ENCODE results near the gene KANK4. TPM values are rescaled to one million over a fixed set of nuclear protein-coding genes. Genes with fewer than 3 reads are reported as not detected.

The KANK4 gene
- total and polyA plus RNA-seq, 2 experiments from 2014 or later = 0.65 to 4.0 TPM

DNA sequence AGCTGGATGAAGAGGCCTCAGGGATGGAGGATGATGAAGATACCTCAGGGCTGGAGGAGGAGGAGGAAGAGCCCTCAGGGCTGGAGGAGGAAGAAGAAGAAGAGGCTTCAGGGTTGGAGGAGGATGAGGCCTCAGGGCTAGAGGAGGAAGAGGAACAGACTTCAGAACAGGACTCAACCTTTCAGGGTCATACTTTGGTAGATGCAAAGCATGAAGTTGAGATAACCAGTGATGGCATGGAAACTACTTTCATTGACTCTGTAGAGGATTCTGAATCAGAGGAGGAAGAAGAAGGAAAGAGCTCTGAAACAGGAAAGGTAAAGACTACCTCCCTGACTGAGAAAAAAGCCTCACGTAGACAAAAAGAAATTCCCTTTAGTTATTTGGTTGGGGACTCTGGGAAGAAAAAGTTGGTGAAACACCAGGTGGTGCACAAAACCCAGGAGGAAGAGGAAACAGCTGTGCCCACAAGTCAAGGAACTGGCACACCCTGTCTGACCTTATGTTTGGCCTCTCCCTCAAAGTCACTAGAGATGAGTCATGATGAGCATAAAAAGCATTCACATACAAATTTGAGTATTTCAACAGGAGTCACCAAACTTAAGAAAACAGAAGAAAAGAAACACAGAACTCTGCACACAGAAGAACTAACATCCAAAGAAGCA lies 109.2 kb downstream of the KANK4 start:
- TF ChIP-seq, protein P1, sequence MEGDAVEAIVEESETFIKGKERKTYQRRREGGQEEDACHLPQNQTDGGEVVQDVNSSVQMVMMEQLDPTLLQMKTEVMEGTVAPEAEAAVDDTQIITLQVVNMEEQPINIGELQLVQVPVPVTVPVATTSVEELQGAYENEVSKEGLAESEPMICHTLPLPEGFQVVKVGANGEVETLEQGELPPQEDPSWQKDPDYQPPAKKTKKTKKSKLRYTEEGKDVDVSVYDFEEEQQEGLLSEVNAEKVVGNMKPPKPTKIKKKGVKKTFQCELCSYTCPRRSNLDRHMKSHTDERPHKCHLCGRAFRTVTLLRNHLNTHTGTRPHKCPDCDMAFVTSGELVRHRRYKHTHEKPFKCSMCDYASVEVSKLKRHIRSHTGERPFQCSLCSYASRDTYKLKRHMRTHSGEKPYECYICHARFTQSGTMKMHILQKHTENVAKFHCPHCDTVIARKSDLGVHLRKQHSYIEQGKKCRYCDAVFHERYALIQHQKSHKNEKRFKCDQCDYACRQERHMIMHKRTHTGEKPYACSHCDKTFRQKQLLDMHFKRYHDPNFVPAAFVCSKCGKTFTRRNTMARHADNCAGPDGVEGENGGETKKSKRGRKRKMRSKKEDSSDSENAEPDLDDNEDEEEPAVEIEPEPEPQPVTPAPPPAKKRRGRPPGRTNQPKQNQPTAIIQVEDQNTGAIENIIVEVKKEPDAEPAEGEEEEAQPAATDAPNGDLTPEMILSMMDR (IDR thresholded peaks at IDR 0.05; ENCODE audit: low read depth, low read length) = no peak
- Histone ChIP-seq H3K4me1 (ENCODE audit: low read depth) (no peaks in the 10 kb centered on the region), H3K9me3 (ENCODE audit: low read depth) (no peaks in the 10 kb centered on the region), H3K27ac (no peak overlapping the region), H3K36me3 (no peaks in the 10 kb centered on the region), H3K4me3 (no peak overlapping the region), H3K27me3 (no peaks in the 10 kb centered on the region)
- no peak for DNase-seq (ENCODE audit: low read depth in 1 of 2, low spot score in 1 of 2)

DNA sequence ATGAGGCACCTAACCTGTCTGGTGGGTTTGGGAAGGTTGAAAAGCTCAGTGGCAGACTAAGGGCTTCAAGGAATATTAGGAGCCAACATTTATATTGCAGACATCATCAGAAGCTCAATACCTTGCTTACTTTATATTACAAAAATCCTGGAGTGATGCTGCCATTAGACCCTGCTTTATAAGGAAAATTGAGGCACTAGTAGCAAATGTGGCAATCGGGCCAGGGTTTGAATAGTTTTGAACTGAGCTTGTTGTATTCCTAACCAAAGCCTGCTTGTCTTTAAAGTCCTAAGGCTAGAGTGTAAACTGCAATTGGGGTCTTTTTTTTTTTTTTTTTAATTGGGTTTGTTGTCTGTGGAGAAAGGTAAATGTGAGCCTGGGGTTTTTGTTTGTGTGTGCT lies 110.3 kb downstream of the KANK4 start:
- no peaks in the 10 kb centered on the region for H3K4me1 ChIP-seq (ENCODE audit: low read depth)
- TF ChIP-seq, protein P1 (IDR thresholded peaks at IDR 0.05; ENCODE audit: low read depth, low read length) = no peak
- no peaks in the 10 kb centered on the region for H3K9me3 ChIP-seq (ENCODE audit: low read depth)
- H3K27ac ChIP-seq = no peak overlapping the region
- DNase-seq (ENCODE audit: low read depth in 1 of 2, low spot score in 1 of 2) = no peak
- H3K36me3 ChIP-seq = no peaks in the 10 kb centered on the region
- no peaks in the 10 kb centered on the region for H3K27me3 ChIP-seq
- H3K4me3 ChIP-seq = no peak overlapping the region

DNA sequence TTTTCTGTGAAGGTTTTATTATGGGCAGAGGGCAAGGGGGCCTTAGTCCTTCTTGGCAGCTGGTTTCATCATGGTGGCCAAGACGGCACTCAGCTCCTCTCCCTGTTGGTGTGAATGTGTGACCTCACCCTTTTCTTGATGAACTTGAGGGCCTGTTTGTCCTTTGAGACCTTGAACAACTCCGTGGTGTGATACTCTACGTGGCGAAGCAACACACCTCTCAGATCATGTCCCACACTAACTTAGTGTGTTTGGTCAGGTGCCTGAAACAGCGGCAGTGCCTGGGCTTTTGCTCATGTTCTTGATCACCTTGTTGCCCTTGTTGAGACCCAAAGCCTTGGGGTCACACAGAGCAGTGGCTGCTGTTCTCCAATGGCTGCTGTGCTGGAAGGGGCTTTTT lies 111.1 kb downstream of the KANK4 start:
- H3K36me3 ChIP-seq = no peaks in the 10 kb centered on the region
- DNase-seq (ENCODE audit: low read depth in 1 of 2, low spot score in 1 of 2) = no peak
- no peaks in the 10 kb centered on the region for H3K27me3 ChIP-seq
- H3K27ac ChIP-seq = no peak overlapping the region
- H3K4me3 ChIP-seq = no peak overlapping the region
- TF ChIP-seq, protein P1 (IDR thresholded peaks at IDR 0.05; ENCODE audit: low read depth, low read length) = no peak
- no peaks in the 10 kb centered on the region for H3K4me1 ChIP-seq (ENCODE audit: low read depth)
- H3K9me3 ChIP-seq (ENCODE audit: low read depth) = no peaks in the 10 kb centered on the region

DNA sequence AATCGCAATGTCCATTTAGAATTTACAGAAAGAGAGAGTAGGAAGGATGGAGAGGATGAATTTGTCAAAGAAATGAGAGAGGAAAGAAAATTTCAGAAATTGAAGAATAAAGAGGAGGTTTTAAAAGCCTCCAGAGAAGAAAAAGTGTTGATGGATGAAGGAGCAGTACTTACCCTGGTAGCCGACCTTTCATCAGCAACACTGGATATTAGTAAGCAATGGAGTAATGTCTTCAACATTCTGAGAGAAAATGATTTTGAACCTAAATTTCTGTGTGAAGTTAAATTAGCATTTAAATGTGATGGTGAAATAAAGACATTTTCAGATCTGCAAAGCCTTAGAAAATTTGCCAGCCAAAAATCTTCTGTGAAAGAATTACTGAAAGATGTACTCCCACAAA lies 112.0 kb downstream of the KANK4 start:
- no peak for DNase-seq (ENCODE audit: low read depth in 1 of 2, low spot score in 1 of 2)
- Histone ChIP-seq H3K4me3 (no peak overlapping the region), H3K27ac (no peak overlapping the region), H3K27me3 (no peaks in the 10 kb centered on the region), H3K9me3 (ENCODE audit: low read depth) (no peaks in the 10 kb centered on the region), H3K36me3 (no peaks in the 10 kb centered on the region), H3K4me1 (ENCODE audit: low read depth) (no peaks in the 10 kb centered on the region)
- TF ChIP-seq, protein P1 (IDR thresholded peaks at IDR 0.05; ENCODE audit: low read depth, low read length) = no peak

DNA sequence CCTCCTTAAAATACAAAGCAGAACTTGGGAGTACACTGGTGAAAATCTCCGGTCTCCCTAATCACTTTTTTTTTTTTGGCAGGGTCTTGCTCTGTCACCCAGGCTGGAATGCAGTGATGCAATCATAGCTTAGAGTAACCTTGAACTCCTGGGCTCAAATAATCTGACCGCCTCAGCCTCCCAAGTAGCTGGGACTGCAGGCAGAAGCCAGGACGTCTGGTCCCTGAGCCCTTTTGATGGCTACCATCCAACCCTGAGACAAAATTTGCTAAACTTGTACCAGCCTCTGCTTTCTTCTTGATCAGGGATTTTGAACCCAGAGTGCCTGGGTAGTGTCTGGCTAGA lies 120.5 kb downstream of the KANK4 start:
- H3K27me3 ChIP-seq = peaks cover 25% of the 10 kb centered on the region
- H3K4me3 ChIP-seq = no peak overlapping the region
- peak; percentile 51 to 54 for DNase-seq (ENCODE audit: low read depth in 1 of 2, low spot score in 1 of 2)
- no peak overlapping the region for H3K27ac ChIP-seq
- H3K36me3 ChIP-seq = no peaks in the 10 kb centered on the region
- TF ChIP-seq, protein P1 (IDR thresholded peaks at IDR 0.05; ENCODE audit: low read depth, low read length) = no peak
- peaks cover 7% of the 10 kb centered on the region for H3K4me1 ChIP-seq (ENCODE audit: low read depth)
- H3K9me3 ChIP-seq (ENCODE audit: low read depth) = no peaks in the 10 kb centered on the region

All from cardiac muscle cell (in vitro differentiated cells and primary cell).